ENCODE results near the gene KRT36.

GRCh38 chr17:41476866-41477815, 12.6 kb downstream of the KRT36 start:
- TF ChIP-seq CTCF (IDR thresholded peaks at IDR 0.05) = no peak
- TF ChIP-seq EZH2 (IDR thresholded peaks at IDR 0.05; ENCODE audit: borderline replicate concordance, insufficient read depth, low read depth, low read length, poor library complexity, severe bottlenecking) = no peak
